HG02884 (cell line): ENCODE results near the gene WDR48.

Experiments
- ATAC-seq: cut with Tn5 transposase; IDR thresholded peaks from one replicate; pipeline ENCODE4 v1.9.1; 2021; ENCODE audit warnings: mild to moderate bottlenecking, moderate library complexity; ENCODE audit not compliant: unreplicated experiment

WDR48 gene

DNA sequence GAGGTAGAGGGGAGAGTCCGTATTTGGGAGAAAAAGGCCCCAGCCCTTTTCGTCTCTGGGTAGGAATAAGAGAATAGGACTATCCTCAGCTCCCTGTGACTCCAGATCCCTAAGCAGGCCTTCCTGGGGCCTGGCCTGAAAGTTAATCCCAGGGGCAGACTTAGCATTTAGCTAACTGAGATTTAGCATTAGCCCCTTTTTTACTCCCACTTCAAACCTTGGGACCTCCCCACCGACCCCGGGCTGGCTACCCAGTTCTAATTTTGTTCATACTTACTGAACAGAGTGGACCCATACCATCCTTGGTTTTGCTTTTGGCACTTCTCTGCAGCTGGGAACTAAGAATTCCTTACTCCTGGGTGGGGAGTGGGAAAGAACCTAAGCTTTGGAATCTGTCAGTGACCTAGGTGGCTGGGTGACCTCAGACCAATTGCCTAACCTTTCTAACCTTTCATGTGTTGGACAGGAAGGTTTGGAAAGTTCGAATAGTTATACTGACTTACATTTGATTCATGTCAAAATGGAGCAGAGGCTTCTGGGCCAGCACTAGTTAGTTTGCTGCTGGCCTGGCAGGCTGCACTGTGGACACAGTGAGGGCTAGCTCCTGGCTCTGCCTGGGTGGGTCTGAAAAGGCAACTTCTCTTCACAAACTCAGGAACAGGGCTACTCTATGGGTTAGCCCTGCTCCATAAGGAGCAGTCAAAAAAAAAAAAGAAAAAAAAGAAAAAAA, 67.3 kb downstream of the WDR48 start:
- ATAC-seq, result no peak

DNA sequence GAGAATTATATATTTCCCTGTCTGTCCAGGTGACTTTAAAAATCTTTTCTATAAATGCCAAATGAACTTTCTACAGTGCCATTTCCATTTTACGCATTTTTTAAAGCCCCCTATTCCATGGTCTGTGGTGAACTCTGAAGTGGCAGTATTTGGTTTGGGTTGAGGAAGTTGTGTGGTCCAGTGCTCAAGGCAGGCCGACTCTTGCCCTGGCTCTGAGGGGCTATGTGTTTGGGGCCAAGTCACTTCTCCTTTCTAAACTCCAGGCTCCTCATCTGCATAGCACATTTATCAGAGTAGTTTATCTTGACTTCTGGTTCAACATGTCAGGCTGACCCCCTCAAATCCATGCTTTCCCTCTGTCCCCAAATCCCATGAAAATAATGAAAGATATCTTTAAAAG, 69.8 kb downstream of the WDR48 start:
- no peak for ATAC-seq

DNA sequence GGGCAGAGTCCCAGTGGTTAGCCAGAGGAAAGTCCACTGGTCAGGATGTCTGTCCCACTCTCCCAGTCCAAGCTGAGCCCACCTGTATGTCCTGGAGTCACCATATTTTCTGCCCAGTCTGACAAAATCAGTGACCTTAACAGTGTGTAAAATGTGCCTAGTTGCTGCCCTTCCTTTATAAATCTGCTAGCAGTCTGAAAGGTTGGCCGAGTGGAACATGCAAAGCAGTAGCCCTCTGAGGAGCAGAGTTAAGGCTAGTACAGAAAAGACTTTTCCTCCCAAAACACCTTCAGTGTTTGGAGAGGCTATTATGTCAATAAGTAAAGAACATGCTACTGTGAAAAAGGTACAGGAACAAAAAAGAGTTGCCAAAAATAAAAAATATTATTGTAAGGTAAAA, 71.0 kb downstream of the WDR48 start:
- ATAC-seq, result no peak

DNA sequence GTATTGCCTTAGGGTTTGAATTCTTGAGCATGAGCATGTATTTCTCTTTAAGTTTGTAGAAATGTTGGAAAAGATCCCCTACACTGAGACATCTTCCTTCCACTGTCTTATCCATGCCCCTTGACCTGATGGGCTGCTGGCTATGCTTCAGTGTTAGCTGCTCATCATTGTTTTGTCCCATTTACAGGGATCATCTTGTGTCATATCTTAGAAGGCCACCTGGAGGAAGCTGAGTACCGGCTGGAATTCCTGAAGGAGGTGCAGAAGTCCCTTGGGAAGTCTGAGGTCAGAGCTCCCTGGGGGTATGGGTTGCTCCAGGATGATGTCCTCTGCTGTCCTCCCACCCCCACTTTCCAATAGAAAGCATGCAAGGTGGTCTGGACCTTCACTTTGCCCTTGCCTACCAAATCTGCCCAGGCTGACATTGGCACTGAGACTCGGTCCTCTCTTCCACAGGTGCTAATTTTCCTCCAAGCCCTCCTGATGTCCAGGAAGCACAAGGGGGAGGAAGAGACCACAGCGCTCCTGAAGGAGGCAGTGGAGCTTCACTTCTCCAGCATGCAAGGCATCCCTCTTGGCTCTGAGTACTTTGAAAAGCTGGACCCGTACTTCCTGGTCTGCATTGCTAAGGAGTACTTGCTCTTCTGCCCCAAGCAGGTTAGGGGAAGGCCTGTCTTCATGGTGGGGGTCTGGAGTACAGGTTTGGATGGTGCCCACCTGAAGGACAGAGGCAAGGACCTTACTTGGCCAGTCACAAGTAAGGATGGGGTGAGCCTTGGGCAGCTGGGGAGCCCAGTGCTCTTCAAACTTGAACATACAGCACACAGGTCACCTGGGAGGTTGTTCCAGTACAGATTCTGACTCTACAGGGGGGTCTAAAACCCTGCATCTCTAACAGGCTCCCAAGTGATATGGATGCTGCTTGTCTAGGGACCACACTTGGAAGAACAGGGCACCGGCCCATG, 73.3 kb downstream of the WDR48 start:
- no peak for ATAC-seq

DNA sequence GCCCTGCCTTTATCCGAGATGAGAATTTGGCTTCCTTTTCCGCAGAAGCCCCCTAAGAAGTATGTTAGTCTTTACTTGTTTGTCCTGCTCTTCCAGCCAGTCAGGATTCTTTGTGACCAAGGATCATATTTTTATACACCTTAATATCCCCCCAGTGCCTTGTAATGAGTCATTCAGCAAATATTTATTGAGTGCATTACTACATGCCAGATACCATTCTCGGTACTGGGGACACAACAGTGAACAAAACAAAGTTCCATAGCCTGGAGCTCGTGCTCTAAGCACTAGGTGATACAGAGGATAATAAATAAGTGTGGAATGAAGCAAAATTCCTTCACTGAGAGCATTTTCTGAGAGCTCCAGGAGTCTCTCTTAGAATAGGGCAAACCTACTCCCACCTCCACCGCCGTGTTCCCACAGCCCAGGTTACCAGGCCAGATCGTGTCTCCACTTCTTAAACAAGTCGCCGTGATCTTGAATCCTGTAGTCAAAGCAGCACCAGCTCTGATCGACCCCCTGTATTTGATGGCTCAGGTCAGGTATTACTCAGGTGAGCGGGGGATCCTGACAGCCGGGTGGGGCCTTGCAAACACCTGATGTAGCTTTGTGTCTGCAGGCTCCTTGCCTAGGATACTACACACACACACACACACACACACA, 74.2 kb downstream of the WDR48 start:
- no peak for ATAC-seq

DNA sequence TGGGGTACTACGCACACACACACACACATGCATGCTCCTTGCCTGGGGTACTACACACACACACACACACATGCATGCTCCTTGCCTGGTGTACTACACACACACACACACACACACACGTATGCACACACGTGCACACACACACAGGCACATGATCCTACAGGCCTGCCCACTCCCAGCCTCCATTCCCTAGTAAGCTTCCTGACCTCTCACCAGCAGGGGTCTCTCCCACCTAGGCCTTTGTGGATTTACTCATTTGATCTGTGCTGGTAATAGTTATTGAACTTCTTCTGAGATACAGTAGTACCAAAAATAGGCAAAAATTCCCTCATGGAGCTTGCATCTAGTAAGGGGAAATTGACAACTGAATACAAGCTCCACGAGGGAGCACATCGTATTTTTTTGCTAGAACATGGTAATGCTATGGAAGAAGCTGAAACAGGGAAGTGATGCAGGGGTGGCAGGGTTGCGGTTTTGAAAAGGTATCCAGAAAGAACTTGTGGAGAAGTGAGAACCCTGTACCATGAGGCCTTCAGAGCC, 74.8 kb downstream of the WDR48 start:
- no peak for ATAC-seq

DNA sequence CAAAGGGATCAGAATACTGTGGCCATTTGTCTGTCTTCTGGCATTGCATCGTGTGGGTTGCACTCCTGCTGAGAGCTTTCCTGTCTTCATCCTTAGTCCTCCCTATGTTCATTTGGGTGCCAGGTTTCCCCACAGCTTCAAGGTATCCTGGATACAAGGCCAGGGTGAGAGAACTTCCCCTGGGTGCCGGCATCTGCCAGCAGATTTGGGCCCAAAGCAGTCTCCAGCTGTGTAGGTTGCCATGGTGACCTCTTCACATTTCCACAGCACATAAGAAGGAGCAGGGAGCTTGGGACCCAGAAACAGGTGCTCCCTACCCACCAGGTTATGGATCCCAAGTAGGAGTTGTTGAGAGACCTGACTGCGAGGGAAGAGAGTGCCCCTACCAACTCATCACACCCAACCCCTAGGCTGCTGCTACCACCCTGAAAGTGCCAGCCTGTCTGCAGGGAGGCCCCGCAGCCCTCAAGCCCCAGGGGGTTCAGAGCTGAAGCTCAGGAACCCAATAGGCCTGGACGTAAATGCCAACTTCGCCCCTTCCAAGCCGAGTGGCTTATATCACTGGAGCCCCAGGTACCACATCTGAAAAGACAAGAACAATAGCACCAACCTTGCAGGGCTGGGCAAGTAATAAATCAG, 75.6 kb downstream of the WDR48 start:
- no peak for ATAC-seq

DNA sequence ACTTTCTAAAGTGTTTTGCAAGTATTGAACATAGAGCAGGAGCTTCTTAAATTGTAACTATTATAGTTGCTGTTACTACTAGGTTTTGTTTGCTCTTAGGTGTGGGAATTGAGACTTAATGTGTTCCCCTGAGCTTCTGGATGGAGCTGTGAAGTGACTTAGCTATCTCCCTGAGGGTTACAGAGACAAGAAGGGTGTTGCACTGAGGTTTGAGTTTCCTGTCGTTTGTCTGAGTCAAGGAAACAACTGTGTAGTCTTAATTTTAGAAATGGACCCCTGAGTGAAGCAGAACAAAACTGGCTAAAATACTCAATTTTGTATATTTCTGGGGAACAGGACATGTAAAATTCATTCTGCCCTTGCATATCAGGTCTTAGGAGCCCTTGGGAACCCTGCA, 76.1 kb downstream of the WDR48 start:
- no peak for ATAC-seq

DNA sequence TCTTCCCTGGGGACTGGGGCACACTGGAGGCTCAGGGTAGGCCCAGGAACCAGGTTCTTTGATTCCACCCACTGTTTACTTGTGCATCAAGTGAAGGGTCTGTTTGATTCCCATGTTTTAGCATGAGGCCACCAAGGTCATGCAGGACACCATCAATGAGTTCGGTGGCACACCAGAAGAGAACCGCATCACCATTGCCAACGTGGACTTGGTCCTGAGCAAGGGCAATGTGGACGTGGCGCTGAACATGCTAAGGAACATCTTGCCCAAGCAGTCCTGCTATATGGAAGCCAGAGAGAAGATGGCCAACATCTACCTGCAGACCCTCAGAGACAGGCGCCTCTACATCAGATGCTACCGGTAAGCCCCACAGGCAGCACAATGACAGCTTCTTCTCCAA, 77.1 kb downstream of the WDR48 start:
- no peak for ATAC-seq

DNA sequence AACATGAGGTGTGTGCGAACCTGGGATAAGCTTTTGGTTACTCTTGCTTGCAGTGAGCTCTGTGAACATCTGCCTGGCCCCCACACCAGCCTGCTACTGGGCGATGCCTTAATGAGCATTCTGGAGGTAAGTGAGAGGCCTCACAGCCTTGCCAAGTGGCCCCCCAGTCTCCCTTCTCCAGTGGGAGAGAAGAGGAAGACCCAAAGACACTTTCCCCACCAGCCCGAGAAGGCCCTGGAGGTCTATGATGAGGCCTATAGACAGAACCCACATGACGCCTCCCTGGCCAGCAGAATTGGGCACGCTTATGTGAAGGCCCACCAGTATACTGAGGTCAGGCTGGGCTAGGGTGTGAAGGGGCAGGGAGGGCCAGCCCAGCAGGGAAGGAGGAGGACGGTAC, 78.2 kb downstream of the WDR48 start:
- no peak for ATAC-seq

DNA sequence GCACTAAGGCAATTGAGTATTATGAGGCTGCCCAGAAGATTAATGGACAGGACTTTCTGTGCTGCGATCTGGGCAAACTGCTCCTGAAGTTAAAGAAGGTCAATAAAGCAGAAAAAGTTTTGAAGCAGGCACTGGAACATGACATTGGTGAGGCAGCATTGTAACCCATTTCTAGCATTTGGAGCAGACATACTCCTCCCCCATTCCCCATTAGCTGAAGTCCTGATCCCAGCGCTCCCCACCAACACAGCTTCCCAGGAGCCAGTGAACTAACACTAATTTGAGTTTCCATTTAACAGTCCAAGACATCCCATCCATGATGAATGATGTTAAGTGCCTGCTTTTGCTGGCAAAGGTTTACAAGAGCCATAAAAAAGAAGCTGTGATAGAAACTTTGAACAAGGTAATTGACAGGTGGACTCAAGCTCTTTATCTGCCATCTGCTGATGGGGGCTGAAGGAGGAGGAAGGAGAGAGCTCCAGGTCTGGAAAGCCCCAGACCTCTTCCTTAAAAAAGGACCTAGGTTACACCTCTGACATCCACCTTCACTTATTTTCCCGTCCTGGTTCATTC, 79.0 kb downstream of the WDR48 start:
- ATAC-seq, result no peak

DNA sequence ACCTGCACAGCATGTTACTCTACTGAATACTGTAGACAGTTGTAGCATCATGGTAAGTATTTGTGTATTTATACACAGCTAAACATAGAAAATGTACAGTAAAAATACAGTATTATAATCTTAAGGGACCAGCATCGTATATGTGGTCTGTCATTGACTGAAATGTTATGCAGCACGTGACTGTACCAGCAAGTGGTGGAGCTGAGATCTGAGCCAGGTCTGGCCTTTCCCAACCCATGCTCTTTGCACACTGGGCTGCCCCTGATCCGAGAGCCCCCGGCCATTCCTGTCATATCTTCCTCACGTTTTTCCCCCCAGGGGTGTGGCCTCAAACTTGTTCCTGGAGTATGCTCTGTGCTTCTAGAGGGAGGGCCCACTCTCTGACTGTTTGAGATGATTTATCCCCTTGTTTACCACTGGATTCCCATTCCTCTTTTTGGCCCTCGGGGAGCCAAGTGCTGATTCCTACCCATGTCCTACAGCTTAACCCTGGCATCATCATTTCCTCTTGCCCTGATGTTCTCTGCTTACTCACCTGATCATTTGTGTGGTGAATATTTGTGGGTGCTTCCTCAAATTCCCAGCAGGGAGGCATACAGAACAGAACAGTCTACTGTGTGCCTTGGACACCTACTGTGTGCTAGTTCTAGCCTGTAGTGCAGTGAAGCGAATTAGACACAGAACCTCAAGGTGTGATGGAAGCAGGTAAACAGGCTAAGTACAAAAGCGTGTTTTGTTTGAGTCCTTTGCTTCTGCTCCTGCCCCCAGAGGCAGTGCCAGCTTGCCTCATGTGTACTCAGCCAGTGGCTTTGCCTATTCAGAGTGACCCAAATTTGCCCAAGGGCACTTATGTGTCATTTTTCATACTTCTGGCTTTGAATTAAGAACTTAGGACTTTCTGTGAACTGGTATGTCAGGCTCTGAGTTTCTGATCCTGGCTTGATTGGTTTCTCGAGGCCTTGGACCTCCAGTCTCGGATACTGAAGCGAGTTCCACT, 80.6 kb downstream of the WDR48 start:
- no peak for ATAC-seq

DNA sequence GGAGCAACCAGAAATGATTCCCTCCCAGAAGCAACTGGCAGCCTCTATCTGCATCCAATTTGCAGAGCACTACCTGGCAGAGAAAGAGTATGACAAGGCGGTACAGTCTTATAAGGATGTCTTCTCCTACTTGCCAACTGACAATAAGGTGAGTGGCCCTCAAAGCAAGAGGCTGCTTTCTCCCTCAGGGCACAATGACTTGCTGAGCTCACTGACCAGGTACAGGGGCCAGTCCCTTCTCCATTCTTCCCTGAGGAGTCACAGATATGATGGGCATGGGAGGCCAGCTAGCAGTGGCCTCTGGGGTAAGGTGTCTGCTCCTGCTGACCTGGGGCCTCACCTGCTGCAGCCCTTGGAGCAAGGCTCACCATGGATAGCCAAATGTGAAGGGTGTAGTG, 81.3 kb downstream of the WDR48 start:
- ATAC-seq, result no peak

DNA sequence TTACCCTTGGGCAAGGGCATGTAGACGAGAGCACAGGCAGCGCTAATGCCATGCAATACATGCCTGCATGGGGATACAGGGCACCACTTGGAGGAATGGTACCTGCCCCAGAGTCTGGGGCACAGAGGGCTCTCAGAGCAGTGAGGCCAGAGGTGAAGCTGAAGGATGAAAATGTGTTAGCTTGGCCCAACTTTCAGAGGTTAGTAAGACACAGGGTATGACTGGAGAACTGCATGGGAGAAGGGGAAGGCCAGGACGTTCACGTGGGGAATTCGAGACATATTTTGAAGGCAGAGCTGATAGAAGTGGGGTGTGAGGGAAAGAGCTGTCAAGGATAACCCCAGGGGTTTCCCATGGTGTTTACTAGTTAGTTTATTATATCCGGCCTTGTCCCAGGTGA, 82.0 kb downstream of the WDR48 start:
- no peak for ATAC-seq

DNA sequence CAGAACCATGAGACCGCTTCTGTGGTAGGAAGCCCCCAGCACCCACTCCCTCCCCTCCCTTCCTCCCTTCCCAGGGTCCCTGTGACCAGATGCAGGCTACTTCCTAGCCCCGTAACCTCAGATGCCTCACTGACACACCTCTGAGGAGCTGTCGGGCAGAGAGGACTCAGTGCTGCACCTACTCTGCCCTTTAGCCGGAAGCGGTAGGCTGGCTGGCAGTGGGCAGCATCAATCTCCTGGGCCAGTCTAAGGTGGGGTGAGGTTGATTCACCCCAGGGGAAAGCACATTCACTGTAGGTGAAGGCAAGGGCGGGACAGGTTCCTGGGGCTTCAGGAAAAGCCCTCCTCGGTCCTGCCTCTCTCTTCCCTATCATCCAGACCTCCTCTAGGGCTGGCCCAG, 82.5 kb downstream of the WDR48 start:
- ATAC-seq, result no peak

DNA sequence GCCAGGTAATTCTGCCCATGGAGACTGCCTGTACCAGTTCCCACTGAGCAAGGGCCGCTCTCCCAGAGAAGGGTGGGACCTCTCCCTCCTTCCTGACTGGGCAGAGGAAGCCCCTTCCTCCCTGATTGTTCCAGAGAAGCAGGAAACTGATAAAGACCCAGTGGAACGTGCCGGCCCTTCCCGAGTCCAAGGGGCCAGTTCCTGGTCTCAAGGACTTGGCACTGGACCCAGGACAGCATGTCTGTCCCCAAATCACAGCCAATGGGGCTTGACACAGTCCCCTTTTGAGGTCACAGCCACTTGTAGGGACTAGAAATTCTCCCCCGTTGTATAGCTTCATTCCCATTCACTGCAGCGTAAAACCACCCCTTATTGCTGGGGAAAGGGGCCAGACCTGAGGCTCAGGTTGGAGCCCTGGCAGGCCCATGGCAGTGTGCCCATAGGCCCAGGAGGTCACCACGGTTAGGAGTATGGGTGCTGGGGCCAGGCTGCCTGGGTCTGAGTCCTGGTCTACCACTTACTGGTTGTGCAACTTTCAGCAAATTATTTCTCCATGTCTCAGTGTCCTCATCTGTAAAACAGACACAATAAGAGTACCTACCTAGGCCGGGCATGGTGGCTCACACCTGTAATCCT, 83.5 kb downstream of the WDR48 start:
- ATAC-seq, result no peak

DNA sequence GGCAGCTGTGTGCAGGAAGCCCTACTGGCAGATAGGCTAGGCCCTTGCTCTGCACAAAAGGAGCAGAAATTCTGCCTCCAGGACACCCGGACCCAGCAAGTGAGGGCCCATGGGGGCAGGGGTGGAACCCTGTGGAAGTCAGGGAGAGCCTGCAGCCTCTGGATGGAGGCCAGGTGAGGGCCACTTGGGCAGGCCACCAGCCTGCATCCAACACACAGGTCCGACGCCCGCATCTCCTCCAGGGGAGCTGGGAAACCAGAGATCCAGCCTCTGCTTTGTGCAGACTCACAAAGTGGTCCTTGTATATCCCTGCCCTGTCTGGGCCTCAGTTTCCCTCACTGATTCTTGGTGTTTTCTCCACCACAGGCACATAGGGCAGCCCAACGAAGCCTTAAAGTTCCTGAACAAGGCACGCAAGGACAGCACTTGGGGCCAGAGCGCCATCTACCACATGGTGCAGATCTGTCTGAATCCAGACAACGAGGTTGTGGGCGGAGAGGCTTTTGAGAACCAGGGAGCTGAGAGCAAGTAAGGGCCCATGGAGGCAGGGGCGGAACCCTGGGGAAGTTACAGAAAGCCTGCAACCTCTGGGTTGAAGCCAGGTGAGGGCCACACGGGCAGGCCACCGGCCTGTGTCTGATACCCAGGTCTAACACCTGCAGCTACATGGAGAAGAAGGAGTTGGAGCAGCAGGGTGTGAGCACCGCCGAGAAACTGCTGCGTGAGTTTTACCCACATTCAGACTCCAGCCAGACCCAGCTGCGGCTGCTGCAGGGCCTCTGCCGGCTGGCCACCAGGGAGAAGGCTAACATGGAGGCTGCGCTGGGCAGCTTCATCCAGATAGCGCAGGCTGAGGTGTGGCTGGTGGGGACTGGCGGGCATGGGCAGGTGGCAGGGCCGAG, 85.0 kb downstream of the WDR48 start:
- no peak for ATAC-seq

DNA sequence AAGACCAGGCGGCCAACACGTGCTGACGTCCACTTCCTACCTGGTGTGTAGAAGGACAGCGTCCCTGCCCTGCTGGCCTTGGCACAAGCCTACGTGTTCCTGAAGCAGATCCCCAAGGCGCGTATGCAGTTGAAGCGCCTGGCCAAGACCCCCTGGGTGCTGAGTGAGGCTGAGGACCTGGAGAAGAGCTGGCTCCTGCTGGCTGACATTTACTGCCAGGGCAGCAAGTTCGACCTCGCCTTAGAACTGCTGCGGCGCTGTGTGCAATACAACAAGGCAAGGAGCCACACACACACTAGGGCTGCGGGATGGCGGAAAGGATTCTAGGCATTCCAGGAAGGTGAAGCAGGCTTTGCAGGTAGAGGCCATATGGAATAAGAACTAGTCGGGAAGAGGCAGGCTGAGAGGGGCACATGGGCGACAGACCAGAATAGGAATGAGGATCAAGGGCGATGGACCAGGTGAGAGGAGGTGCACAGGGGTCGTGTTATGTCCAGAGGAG, 85.7 kb downstream of the WDR48 start:
- no peak for ATAC-seq
